GM04503 (cell line): ENCODE measurements around the gene MYOCD.

Source experiments
- DNase-seq: peaks from one replicate; pipeline ENCODE4 v3.0.0-alpha.2; 2012; ENCODE audit warnings: low read depth

The MYOCD gene

DNA sequence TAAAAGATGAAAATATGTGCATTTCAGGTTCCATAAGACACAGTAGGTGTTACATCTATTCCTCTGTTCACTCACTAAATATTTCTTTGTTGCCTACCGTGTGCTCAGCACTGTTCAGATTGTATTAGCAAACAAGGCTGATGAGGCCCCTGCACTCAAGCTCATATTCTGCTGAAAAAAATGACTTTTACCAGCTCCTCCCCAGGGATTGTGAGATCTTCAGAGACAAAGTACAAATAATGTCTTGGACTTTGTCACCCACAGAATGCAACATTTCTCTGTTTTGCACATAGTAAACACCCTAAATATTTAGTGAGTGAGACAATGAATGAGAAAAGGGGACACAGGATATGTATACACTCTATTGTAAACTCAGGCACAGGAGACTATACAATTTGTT is 21.9 kb upstream of the MYOCD start:
- no peak for DNase-seq

DNA sequence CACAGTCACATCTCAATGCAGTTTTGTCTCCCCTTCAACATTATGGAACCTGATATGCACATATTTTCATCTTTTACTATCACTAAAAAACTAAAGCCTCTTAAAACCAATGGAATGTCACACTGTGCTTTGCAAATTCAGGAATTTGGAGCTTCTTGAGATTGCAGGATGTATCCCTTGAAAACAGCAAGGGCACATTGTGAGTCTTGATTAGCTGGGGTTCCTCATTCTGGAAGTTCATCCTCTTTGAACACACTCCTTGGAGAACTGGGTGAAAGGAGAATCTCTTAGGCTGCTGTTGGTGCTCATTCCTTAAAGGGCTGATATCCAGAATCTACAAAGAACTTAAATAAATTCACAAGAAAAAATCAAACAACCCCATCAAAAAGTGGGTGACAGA is 21.1 kb upstream of the MYOCD start:
- DNase-seq, result no peak

DNA sequence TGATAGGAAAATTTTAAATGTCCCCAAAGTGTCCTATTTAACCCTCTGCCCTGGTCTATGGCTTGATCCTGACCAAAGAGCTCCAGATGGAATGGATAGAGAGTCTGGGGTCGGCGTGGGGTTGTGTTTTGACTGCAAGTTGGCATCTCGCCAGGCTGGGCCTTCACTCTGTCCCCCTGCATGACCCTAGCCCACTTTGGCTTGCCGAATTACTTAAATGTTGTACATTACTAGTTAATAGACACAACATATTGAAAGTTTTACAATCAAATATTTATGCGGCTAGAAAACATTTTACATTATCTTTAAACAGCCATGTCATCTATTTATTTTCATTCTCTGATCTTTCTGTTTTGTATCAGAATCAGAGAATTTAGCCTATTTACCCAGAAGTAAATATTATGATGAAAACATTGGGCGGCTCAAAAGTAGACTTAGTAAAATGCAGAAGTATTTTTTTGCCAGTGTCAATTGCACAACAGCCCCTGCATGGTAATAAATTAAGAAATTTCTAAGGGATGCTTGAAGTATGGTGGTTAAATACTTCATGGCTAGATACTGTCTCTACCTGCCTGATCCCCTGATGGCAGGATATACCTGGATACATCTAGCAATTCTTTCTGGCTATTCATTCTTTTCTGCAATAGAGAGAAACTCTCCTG is 18.8 kb upstream of the MYOCD start:
- no peak for DNase-seq

DNA sequence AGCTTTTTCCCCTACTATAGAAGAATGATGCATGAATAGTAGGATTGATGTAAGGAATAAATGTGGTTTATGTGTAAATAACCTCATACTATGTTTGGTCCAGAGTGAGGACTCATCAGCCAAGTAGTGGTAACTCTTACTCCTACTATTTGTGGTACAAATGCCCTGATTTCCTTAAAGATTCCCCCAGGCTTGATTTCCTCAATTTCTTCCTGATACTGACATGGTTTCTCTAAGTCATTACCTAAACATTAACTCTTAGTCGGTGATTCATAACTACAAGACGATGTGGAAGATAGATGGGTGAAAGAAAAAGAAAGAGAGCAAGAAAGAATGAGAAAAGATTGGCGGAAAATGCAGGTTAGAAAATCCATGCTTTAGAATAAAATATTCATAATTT is 17.2 kb upstream of the MYOCD start:
- no peak for DNase-seq

DNA sequence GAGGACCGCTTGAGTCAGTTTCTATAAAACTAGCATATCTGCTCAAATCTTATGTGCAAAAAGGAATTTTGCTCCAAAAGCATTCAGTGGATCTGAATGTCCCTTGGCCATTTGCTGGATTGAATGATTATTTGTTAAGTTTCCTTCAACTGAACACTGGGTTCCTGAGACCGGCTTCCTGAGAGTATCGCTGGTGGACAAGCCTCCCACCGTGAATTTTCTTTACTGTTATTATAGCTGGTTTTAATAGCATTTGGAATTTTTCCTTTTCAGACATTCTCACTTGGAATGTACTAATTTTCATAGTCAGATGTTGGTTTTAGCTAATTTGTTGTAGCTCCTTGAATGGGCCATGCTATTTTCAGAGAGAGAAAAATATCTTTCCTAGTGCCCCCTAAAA is 9.8 kb upstream of the MYOCD start:
- DNase-seq, result no peak

DNA sequence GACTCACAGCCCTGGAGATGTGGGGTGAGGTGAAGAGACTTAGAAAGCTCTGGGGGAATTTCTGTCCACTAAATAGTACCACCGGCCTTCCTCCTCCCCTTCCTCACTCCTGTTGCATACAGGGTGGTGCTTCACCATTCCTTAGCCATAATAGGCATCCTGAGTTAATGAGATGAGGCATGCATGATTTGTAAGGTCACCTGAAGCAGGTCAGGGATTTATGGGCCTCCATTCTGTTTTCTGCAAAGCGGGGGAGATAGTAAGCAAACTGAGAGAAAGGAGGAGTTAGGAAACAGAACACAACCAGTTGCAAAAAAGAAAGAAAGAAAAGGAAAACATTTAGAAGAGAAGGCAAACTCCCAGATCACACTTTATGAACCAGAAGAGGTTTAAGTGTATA is 9.3 kb upstream of the MYOCD start:
- no peak for DNase-seq

DNA sequence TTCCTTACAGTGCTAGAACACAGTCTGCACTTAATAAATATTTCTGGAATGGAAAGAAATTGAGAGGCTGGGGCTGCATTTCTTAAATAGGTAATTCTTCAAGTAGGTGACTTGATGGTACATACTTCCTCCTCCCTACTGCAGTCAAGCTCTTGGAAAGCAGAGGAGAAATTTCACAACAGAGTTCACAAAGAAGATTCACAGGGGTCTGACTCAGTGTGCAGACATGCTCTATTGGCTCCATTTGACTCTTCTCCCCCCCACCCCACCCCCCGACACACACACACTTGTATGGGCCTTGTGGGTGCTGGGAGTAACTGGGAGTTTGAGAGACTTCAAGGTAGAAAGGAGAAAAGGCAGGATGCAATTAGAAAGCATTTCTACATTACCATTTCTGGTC is 6.2 kb upstream of the MYOCD start:
- DNase-seq, result no peak

DNA sequence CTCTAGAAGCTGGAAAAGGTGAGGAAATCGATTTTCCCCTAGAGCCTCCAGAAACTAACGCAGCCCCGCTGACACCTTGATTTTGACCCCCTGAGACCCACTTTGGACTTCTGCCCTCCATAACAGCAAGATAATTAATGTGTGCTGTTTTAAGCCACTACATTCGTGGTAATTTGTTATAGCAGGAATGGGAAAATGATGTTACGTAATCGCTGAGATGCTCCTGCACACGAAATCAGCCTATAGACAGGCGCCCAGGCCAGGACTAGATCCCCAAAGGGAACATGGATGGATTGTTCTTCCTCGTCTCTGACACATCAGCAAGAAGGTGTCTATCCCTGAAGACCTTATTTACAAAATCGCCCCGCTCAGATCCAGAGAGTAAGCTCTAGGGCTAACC is 1.4 kb upstream of the MYOCD start:
- no peak for DNase-seq

DNA sequence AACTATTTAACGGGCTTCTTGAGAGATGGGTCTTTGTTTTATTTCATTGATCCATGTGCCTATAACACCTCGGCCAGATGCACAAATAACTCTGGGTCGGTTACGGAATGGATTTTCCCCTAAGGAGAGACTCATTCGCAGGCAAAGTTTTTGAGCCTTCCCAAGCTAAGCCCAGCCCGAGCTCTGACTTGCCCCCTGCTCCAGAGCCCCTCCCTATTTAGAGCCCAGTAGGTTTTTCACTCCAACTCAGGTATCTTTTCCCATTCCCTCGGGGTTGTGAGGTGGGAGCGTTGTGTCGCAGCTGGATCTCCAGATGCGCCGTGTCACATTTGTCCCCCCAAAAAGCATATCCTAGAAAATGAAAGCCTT is 812 bp upstream of the MYOCD start:
- DNase-seq, result no peak

DNA sequence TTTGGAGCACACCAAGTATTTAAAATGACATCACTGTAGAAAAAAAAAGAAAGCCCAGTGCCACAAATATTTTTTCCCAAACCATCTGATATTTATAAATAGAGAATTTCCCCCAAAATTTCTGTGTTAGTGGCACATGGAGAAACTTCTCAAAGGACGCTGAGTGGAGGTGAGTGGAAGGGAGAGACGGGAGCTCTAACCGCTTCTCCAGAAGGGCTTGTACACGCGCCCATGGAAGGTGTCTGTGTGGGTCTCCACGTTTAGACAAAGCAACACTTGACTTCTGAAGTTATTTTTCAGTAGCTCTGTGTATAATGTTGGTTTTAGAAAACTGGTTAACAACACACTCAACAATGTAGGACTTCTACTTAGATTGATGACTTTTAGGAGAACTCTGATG is 1.0 kb downstream of the MYOCD start:
- DNase-seq, result no peak

DNA sequence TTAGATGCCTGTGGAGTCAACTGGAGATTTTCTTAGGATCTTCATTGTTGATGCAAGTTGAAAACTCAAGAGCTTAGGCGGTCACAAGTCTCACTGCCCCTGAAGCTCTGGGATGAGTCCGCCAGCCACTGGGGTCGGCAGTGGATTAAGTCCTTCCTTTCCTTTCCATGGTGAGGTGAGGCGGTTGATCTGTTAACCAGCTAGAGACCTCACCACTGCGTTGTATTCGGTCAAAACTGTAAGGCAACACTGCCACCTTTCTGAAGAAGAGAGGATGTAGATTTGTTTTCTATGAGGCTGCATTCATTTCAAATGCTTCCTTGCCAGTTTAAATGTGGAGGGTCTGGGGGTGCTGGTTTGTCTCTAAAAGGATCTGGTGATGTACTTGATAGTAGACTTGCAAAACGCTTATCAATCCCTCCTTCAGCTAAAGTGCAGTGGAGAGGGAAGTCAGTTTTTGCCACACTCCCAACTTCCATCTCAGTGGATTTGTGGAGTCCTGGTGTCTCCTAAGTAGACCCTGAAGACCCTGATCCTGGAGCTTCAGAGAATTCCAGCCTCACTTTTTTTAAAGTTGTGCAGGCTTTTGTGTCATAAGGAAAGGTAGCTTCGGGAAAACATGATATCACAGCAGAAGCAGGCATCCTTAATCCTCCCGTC is 1.7 kb downstream of the MYOCD start:
- no peak for DNase-seq

DNA sequence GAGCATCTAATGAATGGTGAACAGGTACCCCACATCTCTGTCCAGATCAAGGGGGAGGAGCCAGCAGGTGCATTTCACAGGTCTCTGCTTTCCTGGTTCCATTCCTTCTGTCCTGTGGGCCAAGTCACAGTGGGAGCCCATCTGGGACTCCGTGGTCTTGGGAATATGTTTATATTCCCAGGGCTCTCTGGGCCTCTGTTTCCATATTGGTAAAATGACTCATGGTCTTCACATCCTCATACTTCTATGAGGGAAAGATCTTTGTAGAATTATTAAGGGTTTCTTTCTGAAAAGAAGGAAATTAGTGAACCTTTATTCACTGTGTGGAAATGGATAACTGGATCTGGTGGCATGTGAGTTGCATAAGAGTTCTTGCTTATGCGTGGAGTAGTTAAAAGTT is 6.2 kb downstream of the MYOCD start:
- DNase-seq, result no peak

DNA sequence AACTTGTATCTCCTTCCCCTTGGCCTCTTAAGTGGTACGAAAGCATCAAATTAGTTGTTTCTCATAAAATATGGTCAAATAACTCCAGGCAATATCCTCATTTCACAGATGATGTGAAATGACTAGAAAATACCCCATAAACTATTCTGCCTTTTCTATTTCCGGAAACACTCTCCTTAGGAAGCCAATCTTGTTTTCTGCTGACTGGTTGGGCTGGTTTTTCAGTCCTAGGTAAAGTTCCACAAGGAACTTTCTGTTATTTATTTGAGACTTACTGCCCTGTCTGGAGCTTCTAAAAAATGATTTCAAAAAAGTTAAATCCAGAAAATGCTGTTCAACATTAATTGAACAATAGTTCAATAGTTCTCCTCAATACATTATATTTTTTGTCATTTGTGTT is 7.3 kb downstream of the MYOCD start:
- no peak for DNase-seq

DNA sequence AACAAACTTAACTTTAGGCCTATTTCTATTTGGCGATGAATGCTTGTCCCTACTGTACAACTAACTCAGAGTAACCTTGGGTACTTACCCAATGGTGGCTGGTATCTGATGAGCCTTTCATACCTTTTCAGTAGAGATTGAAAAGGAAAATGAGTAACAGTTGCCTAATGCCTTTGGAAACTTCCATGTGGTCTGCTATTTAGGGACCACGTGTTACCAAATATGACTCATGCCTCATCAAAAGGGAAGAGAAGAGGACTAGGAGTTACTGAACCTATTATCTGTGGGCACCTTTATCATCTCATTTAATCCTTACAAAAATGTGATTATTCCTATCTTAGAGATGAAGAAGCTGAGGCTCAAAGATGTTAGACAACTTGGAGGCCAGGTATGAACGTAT is 8.1 kb downstream of the MYOCD start:
- no peak for DNase-seq

DNA sequence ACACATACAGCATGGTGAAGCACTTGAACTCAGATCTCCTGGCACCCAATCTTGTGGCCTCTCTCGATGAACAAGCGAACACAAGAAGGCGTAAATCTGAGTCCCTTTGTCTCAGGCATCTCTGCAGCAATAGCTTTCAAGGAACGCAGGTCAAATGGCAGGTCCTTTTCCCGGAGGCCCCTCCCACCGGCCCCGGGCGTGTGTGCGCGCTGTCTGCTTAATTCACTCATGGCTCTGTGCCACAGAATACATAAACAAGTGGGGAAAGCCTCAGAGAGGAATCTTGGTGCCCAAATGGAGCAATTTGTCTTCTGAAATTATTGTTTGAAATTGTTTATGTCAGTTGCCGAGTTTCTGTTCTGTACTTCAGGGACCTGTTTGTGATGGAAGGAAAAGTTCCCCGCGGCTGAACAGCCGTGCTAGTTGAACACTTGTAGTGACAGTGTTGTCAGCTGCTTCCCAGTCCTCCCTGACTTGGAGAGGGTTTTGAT is 14.8 kb downstream of the MYOCD start:
- DNase-seq, result no peak

DNA sequence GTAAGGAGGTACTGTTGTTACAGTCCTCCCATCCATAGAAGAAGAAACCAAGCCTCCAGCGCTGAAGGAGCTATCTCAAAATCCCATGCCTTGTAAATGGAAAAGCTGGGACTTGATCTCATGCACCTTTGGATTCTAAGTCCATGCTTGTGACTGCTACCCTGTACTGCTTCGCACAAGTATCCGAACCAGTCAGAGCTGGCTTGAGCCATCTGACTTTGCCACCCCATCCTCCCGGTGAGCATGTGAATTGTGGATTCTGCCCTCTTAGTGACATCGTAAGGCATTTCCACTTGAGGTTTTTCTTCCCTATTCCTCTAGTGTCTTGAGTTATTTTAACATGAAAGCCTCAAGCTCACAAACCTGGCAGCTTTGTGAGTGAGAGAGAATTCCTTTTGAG is 15.3 kb downstream of the MYOCD start:
- no peak for DNase-seq

DNA sequence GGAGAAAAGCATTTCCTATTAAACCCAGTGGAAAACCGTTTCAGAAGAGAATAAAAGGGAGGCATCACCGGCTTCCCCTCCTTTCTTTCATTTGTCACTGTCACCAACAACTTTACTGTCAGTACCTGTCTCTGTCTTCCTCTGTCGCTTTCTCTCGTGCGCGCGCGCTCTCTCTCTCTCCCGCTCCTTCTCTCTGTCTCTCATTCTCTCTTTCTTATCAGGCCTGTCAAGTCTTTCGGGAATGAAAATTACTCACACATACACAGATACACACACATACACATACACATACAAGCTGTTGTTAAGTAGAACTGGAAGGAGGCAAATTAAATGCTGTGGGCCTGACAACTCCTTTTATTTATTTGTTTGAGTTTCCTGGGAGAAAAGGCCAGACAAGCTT is 17.6 kb downstream of the MYOCD start:
- DNase-seq, result no peak

DNA sequence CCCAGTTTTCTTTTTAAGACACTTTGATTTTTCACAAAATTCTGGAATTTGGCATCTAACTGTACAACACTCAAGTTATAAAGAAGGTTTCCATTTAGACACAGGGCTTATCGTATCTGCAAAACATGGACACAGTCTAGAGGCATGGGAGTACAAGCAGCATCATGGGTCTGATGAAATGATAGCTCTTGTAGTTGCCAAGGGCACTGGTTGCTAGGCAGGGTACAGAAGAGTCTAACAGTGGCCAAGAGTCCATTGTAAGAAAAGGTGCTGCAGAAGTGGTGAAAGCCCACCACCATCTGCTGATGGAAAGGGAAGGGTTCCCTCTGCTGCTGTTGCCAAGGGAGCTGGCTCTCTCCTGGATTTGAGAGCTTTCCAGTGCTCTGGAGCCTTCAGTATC is 20.8 kb downstream of the MYOCD start:
- DNase-seq, result no peak

DNA sequence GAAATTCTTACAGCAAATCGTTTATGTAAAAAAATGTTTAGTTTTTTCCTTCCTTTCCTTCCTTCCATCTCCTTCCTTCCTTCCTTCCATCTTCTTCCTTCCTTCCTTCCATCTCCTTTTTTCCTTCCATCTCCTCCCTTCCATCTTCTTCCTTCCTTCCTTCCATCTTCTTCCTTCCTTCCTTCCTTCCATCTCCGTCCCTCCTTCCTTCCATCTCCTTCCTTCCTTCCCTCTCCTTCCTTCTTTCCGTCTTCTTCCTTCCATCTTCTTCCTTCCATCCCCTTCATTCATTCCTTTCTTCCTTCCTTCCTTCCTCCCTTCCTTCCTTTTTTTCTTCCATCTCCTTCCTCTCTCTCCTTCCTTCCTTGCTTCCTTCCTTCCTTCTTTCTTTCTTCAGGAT is 22.7 kb downstream of the MYOCD start:
- DNase-seq, result no peak

DNA sequence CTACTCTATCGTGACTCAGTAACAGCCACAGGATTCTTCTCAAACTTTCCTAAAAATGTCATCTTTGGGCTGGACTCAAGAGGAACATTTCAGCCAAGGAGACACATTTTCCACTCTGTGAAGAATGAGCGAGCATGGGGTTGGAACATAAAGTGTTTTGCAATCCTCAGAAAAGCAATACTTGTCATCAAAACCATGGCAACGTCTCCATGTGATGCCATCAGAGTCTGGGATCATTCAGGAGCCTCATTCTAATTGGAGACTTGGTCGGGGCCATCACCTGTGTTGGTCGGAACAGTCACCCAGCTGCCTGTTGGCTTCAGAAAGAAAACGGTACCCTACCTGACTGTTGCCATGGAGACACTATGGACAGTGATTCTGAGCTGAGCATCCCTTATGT is 25.5 kb downstream of the MYOCD start:
- peak; percentile 30 for DNase-seq

DNA sequence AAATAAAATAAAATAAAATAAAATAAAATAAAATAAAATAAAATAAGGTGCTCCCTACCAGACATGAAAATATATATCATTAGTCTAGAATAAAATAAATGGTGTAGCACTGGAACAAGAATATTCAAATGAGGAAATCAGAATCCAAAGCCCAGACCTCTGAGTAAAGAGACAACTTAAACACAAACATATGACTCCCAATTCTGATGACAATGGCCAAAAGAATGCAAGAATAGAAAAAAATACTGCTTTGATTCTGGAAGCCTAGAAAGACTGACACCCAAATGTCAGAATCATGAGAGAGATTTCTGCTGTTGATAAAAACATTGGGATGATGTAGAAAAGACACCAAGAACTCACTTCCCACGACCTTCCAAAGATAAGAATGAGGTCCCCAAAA is 27.9 kb downstream of the MYOCD start:
- DNase-seq, result no peak

DNA sequence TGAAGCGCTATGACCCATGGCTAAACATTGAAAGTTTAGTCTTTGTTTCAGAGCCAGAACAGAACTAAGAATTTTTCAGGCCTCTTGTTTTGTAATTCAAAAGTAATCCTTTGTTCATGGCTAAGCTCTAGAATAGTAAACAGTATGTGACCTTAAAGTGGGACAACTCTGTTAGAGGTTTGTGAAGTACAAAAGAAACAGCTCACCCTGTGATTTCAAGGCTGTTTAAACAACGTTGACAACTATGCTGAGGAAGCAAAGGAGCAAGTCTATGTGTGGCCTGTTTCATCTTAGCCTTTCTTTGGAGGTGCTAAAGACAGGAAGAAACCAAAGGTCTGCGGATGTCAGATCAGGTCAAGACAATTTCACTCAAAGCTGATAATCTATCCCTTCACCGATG is 40.4 kb downstream of the MYOCD start:
- DNase-seq, result no peak

DNA sequence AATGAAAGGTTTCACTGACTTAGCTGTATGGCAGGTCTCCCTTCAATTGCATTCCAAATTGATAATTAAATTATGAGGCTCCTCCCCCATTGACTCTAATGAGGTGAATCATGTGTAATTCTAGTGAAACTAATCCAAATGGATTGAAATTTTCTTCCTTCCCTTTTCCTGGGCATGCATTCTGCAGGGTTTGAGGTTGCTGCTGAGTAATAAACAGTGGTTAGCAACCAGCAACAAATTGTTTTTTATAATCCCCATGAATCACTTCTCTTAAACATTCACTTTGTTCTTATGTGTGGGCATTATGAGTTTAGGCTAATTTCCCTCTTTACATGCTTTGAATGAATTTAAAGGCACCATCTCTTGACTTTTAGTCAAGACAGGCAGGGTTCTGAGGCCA is 43.4 kb downstream of the MYOCD start:
- no peak for DNase-seq

DNA sequence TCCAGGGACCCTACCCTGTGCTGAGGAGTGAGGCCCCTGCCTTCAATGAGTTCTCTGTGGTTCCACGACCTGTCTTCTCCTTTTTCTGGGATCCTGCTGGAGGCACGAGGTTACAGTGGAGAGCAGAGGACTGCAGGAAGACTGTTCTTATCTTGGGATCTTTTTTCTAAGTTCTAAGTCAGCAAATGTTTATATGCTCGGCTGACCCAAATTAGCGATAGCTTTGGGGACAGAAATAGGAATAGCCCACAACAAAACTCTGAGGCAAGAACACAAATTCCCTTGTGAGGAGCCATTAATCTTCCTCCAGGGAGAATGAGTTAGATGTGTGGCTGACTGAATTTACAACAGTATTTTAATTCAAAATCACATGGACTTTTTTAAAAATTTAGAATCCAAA is 46.7 kb downstream of the MYOCD start:
- no peak for DNase-seq
